Heart right ventricle (tissue), 16 donors: ENCODE measurements around the gene GLS. TPM values are rescaled to one million over a fixed set of nuclear protein-coding genes. Genes with fewer than 3 reads are reported as not detected.
A peak's percentile ranks its signal among the peaks of the same experiment; 100 is the strongest.

Source experiments
- ATAC-seq, 8 donors: fragments of 200-7000 bp; cut with Tn5 transposase; one replicate each; pipeline ENCODE4 v1.9.1; 2020; ENCODE audit warnings: mild to moderate bottlenecking in 8 of 8, moderate library complexity in 8 of 8, moderate number of reproducible peaks in 1 of 8
- DNase-seq, 2 donors: peaks; one replicate each; pipeline ENCODE4 v3.0.0-alpha.2; 2020
- H3K27ac ChIP-seq, 10 donors: fragments of 200-600 bp; sonication (generic) in 2 of 10; one replicate each; pipeline versions ENCODE4 v1.5.0 to v1.8.0; 2020 to 2022; ENCODE audit warnings: mild to moderate bottlenecking in 3 of 10
- H3K27me3 ChIP-seq, 7 donors: fragments of 200-600 bp; one replicate each; pipeline ENCODE4 v1.8.0; 2021 to 2022; ENCODE audit warnings: mild to moderate bottlenecking in 2 of 7
- H3K36me3 ChIP-seq, 9 donors: fragments of 200-600 bp; sonication (generic) in 1 of 9; one replicate each; pipeline versions ENCODE4 v1.5.0 to v1.8.0; 2020 to 2022; ENCODE audit warnings: mild to moderate bottlenecking in 2 of 9
- H3K4me1 ChIP-seq, 9 donors: fragments of 200-600 bp; sonication (generic) in 1 of 9; one replicate each; pipeline versions ENCODE4 v1.5.0 to v1.8.0; 2020 to 2022; ENCODE audit warnings: mild to moderate bottlenecking in 4 of 9
- H3K4me3 ChIP-seq, 10 donors: fragments of 200-600 bp; sonication (generic) in 2 of 10; one replicate each; pipeline versions ENCODE4 v1.5.0 to v1.8.0; 2020 to 2022; ENCODE audit warnings: mild to moderate bottlenecking in 7 of 10, moderate library complexity in 2 of 10
- H3K9me3 ChIP-seq, 11 donors: fragments of 200-600 bp in 10 of 11; sonication (generic) in 2 of 11; one replicate each; pipeline versions ENCODE4 v1.5.0 to v1.8.0; 2013 to 2022; ENCODE audit warnings: mild to moderate bottlenecking in 2 of 11, control low read depth in 1 of 11, moderate library complexity in 1 of 11
- WGBS, 2 donors: extraction: QIAGEN DNeasy Blood & Tissue Kit; methylation state at CpG; one replicate each; pipeline ENCODE4 v1.1.7; 2013; ENCODE audit warnings: inconsistent platforms in 1 of 2; 5-methylcytosine and 5-hydroxymethylcytosine counted together
- intact Hi-C, 10 donors: fragments of 100-400 bp; cut with DNase I; formaldehyde crosslinking; loops; one replicate each; pipeline versions ENCODE4 v1.11.1 to v1.14.2; 2022
- polyA plus RNA-seq, 2 donors: library from polyadenylated mRNA; stranded (reverse); fragments of 200-250 nt; gene quantifications; one replicate each; pipeline ENCODE4 v1.2.3, GENCODE V29; 2013
- total RNA-seq, 10 donors: library from RNA; stranded (reverse); fragmentation: NEBNext Ultra II Directional in 3 of 10; extraction: Animal tissue kit (Norgen Biotek cat#: 25700) in 3 of 10; gene quantifications; one replicate each; pipeline versions ENCODE4 v1.2.1 to v1.2.4, GENCODE V29; 2021 to 2023
- TF ChIP-seq, protein P1 (sequence below), 9 donors: fragments of 200-600 bp; sonication (generic) in 2 of 9; IDR thresholded peaks; one replicate each; pipeline versions ENCODE4 v1.5.0 to v1.8.0; 2021 to 2022; ENCODE audit warnings: antibody characterized with exemption in 9 of 9, mild to moderate bottlenecking in 5 of 9, moderate library complexity in 1 of 9
- donor health status: Arrhythmogenic right ventricular cardiomyopathy.
- donor health status: ischemic (EF 13 %, LVEDD 7.1; RV severe dilation, severe dysfunction).
- donor health status: healthy with polysubstance abuse.
- donor health status: DM: no; HTN: yes; CAD: no.
- donor health status: DM: no; HTN: no; CAD: no.
- donor health status: ischemic (EF 25% LVEDD 6.9; RV normal size, moderate dysfunction).
- donor health status: ischemic (EF 25% LVEDD 5.7; RV mildly dilated, moderate dysfunction).
- donor health status: healthy.
- donor health status: DM: yes; HTN: yes; CAD: no.
- donor health status: Ischemic cardiomyopathy.
- donor health status: ischemic (EF 35%, LVEDD 5.7; RV mildly dilated, moderate dysfunction).
- donor health status: nonischemic (EF 11% LVEDD 7.7; RV severe dilation, severe dysfunction).
- donor health status: DM: yes; HTN: yes; CAD: no.
- donor health status: PGD.
- donor health status: ischemic (EF 29% LVEDD 5.4; RV normal size, mild dysfunction).
- donor health status: nonischemic (EF 23%, LVEDD 6.1; RV moderate dilation, normal function).

The GLS gene
- total and polyA plus RNA-seq, 12 donors = 17.1 to 73.5 (median 54.3) TPM

- intact Hi-C loops = loop anchor here in 1 of 10 donors (5.0 kb wide), 1 partner anchor 43 kb away; no protein-coding TSS in a partner anchor
- Histone ChIP-seq H3K27me3 (no peaks in the 10 kb centered on the region), H3K4me3 (no peak overlapping the region), H3K36me3 (peaks cover 0 to 99% (median 45%) of the 10 kb centered on the region in 9 donors), H3K27ac (no peak overlapping the region), H3K9me3 (no peaks in the 10 kb centered on the region), H3K4me1 (no peaks in the 10 kb centered on the region)
- DNase-seq = no peak
- WGBS, 2 donors = 87 to 90% methylated on average over 3 of the region's 3 CpGs
- TF ChIP-seq, protein P1, sequence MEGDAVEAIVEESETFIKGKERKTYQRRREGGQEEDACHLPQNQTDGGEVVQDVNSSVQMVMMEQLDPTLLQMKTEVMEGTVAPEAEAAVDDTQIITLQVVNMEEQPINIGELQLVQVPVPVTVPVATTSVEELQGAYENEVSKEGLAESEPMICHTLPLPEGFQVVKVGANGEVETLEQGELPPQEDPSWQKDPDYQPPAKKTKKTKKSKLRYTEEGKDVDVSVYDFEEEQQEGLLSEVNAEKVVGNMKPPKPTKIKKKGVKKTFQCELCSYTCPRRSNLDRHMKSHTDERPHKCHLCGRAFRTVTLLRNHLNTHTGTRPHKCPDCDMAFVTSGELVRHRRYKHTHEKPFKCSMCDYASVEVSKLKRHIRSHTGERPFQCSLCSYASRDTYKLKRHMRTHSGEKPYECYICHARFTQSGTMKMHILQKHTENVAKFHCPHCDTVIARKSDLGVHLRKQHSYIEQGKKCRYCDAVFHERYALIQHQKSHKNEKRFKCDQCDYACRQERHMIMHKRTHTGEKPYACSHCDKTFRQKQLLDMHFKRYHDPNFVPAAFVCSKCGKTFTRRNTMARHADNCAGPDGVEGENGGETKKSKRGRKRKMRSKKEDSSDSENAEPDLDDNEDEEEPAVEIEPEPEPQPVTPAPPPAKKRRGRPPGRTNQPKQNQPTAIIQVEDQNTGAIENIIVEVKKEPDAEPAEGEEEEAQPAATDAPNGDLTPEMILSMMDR (IDR thresholded peaks at IDR 0.05) = no peak
- no peak for ATAC-seq
Observed at GRCh38 chr2:190904640-190905261, 24.1 kb downstream of the GLS start.

GRCh38 chr2:190908532-190908931 is 27.9 kb downstream of the GLS start:
- peaks cover 0 to 9% (median 0%) of the 10 kb centered on the region in 9 donors for H3K4me1 ChIP-seq

DNA sequence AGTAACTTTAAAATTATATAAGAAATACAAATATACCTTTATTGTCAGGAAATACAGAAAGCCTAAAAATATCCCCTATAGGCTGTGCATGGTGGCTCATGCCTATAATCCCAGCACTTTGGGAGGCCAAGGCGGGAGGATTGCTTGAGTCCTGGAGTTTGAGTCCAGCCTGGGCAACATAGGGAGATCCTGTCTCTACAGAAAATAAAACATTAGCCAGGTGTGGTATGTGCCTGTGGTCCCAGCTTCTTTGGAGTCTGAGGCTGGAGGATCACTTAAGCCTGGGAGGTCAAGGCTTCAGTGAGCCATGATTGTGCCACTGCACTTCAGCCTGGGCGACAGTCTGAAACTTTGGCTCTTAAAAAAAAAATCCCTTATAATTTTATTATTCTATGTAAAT is 29.1 kb downstream of the GLS start:
- peaks cover 0 to 9% (median 0%) of the 10 kb centered on the region in 9 donors for H3K4me1 ChIP-seq
- H3K4me3 ChIP-seq = no peak overlapping the region
- 97 to 100% methylated on average over 2 of the region's 2 CpGs for WGBS, 2 donors
- TF ChIP-seq, protein P1 (IDR thresholded peaks at IDR 0.05) = no peak
- H3K27ac ChIP-seq = no peak overlapping the region
- no peaks in the 10 kb centered on the region for H3K9me3 ChIP-seq
- intact Hi-C loops = no loop called here
- DNase-seq (no peak), ATAC-seq (peak in 1 of 8 donors; percentile 9)
- no peaks in the 10 kb centered on the region for H3K27me3 ChIP-seq
- H3K36me3 ChIP-seq = peaks cover 0 to 98% (median 15%) of the 10 kb centered on the region in 9 donors

More at GRCh38 chr2:190908532-190908931, 27.9 kb downstream of the GLS start:
- no peak for ATAC-seq
- no peaks in the 10 kb centered on the region for H3K9me3 ChIP-seq
- TF ChIP-seq, protein P1 (IDR thresholded peaks at IDR 0.05) = no peak
- no peak for DNase-seq
- no peaks in the 10 kb centered on the region for H3K27me3 ChIP-seq
- 98 to 100% methylated on average over 5 of the region's 5 CpGs for WGBS, 2 donors
- intact Hi-C loops = no loop called here
- H3K4me3 ChIP-seq = no peak overlapping the region
- no peak overlapping the region for H3K27ac ChIP-seq
- H3K36me3 ChIP-seq = peaks cover 0 to 98% (median 22%) of the 10 kb centered on the region in 9 donors

DNA sequence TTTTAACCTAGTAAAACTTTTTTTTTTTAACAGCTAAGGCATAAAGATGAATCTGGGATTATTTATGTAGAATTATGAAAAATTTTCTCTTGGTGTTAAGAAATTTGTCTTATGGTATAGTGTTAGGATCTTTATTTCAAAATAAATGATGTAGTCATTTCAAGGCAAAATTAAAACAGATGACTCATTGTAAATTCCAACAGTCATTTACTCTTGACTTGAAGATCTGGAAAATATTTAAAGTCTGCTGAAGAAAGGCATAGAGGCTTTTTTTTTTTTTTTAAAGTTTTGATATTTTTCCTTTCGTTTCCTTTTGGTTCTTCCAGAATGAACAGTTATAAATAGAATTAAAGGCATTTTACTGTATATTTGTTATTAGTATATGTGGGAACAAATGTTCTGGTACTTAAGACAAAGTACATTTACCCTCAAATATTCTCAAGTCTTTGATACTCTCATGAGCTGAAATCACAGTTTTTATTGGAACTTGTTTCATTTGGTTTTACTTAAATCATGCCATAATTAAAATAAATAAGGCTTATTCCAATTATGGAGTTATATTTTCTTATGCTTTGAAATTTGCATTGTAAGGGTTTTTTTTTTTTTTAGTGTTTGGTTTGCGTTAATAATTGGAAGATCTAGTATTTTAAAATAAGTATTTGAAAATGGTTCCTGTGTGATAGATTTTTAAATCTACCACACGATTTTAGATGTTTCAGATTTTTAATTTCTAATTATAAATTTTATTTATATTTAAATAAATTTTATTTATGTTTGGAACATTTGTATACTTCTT is 29.9 kb downstream of the GLS start:
- DNase-seq (no peak), ATAC-seq (no peak)
- TF ChIP-seq, protein P1 (IDR thresholded peaks at IDR 0.05) = no peak
- intact Hi-C loops = no loop called here
- no peak overlapping the region for H3K27ac ChIP-seq
- H3K27me3 ChIP-seq = no peaks in the 10 kb centered on the region
- WGBS, 2 donors = 44 to 54% methylated on average over 3 of the region's 3 CpGs
- no peak overlapping the region for H3K4me3 ChIP-seq
- H3K36me3 ChIP-seq = peaks cover 0 to 97% (median 7%) of the 10 kb centered on the region in 9 donors
- H3K4me1 ChIP-seq = peaks cover 0 to 9% (median 0%) of the 10 kb centered on the region in 9 donors
- no peaks in the 10 kb centered on the region for H3K9me3 ChIP-seq
